Colonic mucosa (tissue), 4 donors: ENCODE measurements around the gene SLC2A10. TPM values are rescaled to one million over a fixed set of nuclear protein-coding genes. Genes with fewer than 3 reads are reported as not detected.

Experiments
- DNase-seq: peaks from one replicate; pipeline ENCODE4 v3.0.0-alpha.2; 2020
- H3K27ac ChIP-seq: fragments of 200-600 bp; one replicate; pipeline ENCODE4 v1.8.0; 2021
- H3K27me3 ChIP-seq: fragments of 200-600 bp; one replicate; pipeline ENCODE4 v1.8.0; 2021
- H3K36me3 ChIP-seq: fragments of 200-600 bp; one replicate; pipeline ENCODE4 v1.8.0; 2021
- H3K4me1 ChIP-seq: fragments of 200-600 bp; one replicate; pipeline ENCODE4 v1.8.0; 2021; ENCODE audit warnings: mild to moderate bottlenecking
- H3K4me3 ChIP-seq: fragments of 200-600 bp; one replicate; pipeline ENCODE4 v1.8.0; 2021
- H3K9ac ChIP-seq, 2 donors: one replicate each; pipeline ENCODE4 v1.7.0; 2013; ENCODE audit warnings: control low read depth in 2 of 2, low read depth in 2 of 2, low read length in 2 of 2
- H3K9me3 ChIP-seq: fragments of 200-600 bp; one replicate; pipeline ENCODE4 v1.8.0; 2021
- intact Hi-C: fragments of 100-400 bp; cut with DNase I; formaldehyde crosslinking; loops from one replicate; pipeline ENCODE4 v1.14.1; 2022
- total RNA-seq, 2 donors: library from RNA; stranded (reverse); fragmentation: NEBNext Ultra II Directional in 1 of 2; extraction: Animal tissue kit (Norgen Biotek cat#: 25700) in 1 of 2; gene quantifications; one replicate each; pipeline ENCODE4 v1.2.1, GENCODE V29; 2021
- TF ChIP-seq, protein P1 (sequence below): fragments of 200-600 bp; IDR thresholded peaks from one replicate; pipeline ENCODE4 v1.8.0; 2022; ENCODE audit warnings: antibody characterized with exemption, mild to moderate bottlenecking
- donor health status: healthy.
- donor health status: DM: no; HTN: no; CAD: no.
- donor health status: DM: no; HTN: no; CAD: no.

Gene SLC2A10
- total RNA-seq, 2 donors from 2014 or later = 28.3 to 43.6 TPM

DNA sequence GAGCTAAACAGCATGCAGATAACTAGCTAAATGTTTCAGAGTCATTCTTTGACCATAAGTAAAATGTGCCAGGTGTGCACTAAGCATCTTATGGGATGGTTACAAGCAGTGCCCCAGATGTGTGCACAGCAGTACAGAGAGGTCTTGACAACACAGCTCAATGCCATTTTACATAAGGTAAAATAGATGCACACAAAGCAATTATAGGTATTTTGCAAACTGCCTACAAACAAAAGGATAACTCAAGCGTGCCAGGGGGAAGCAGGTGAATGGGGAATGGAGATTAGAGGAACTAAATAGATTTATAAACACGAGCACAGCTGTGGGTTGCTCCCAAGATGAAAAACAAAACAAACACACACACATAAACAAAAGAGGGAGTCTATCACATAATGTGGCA lies 64.8 kb downstream of the SLC2A10 start:
- TF ChIP-seq, protein P1, sequence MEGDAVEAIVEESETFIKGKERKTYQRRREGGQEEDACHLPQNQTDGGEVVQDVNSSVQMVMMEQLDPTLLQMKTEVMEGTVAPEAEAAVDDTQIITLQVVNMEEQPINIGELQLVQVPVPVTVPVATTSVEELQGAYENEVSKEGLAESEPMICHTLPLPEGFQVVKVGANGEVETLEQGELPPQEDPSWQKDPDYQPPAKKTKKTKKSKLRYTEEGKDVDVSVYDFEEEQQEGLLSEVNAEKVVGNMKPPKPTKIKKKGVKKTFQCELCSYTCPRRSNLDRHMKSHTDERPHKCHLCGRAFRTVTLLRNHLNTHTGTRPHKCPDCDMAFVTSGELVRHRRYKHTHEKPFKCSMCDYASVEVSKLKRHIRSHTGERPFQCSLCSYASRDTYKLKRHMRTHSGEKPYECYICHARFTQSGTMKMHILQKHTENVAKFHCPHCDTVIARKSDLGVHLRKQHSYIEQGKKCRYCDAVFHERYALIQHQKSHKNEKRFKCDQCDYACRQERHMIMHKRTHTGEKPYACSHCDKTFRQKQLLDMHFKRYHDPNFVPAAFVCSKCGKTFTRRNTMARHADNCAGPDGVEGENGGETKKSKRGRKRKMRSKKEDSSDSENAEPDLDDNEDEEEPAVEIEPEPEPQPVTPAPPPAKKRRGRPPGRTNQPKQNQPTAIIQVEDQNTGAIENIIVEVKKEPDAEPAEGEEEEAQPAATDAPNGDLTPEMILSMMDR = no peak
- Histone ChIP-seq H3K9me3 (no peaks in the 10 kb centered on the region), H3K27me3 (no peaks in the 10 kb centered on the region), H3K4me1 (no peaks in the 10 kb centered on the region), H3K36me3 (no peaks in the 10 kb centered on the region), H3K9ac (no peak overlapping the region), H3K27ac (no peak overlapping the region), H3K4me3 (no peak overlapping the region)
- DNase-seq = no peak
- intact Hi-C loops = no loop called here

DNA sequence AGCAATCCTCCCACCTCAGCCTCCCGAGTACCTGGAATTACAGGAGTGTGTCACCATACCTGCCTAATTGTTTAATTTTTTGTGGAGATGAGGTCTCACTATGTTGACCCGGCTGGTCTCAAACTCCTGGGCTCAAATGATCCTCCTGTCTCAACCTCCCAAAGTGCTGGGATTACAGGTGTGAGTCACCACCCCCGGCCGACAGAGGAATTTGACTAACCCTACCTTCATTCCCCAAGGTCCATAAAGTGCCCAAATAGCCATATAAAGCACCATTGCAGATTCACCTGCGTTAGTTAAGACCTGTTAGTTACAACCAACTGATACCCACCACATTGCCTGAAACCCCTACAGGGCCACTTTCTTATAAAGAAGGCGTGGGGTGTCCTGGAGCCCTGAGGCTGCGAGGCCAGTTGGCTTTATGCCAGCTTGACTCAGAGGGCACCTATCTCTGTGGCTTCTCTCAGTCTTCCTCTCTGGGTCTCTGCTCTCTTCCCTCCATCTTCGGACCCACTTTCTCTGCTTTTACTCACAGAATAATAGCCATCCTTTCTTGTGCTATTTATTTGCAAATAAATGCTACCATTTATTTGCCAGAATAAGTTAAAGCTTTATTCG lies 65.6 kb downstream of the SLC2A10 start:
- Histone ChIP-seq H3K9ac (no peak overlapping the region), H3K9me3 (no peaks in the 10 kb centered on the region), H3K4me1 (no peaks in the 10 kb centered on the region), H3K4me3 (no peak overlapping the region), H3K27ac (no peak overlapping the region), H3K27me3 (no peaks in the 10 kb centered on the region), H3K36me3 (no peaks in the 10 kb centered on the region)
- DNase-seq = no peak
- intact Hi-C loops = no loop called here
- TF ChIP-seq, protein P1 = no peak

DNA sequence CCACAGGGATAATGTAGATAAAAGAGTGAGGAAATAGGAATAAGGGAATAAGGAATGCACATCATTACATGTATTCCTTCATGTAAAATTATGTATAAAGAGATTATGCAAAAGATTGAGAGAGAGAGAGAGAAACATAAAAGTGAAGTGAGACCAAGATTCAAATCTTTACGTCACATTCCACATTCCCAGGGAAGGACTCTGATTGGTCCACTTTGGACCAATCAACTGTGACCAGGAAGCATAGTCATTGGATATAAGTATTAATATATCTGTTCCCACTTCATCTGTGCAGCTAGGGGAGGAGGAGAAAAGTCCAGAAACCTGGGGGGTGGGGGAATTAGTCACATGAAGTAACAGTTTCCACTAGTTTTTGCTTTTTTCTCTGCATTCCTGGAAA lies 66.4 kb downstream of the SLC2A10 start:
- no peaks in the 10 kb centered on the region for H3K27me3 ChIP-seq

DNA sequence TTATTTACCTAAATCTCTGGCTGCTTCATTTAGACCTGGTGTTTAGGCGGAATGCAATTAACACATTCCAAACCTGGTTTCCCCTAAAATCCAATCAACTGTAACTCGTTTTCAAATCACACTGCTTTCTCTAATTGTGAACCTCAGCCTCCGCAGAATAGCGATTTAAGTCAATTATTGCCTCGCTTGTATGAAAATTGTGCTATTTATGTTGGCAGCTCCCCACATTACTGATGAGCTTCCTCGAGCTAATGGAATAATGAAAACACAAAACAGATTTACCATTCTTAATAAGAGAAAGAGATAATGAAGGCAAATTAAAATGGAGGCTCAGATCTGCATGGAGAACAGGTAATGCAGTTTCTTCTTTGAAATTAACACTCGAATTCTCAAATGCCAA lies 67.9 kb downstream of the SLC2A10 start:
- Histone ChIP-seq H3K27me3 (no peaks in the 10 kb centered on the region), H3K27ac (no peak overlapping the region), H3K4me3 (no peak overlapping the region), H3K4me1 (no peaks in the 10 kb centered on the region), H3K9me3 (no peaks in the 10 kb centered on the region), H3K36me3 (no peaks in the 10 kb centered on the region), H3K9ac (no peak overlapping the region)
- no peak for DNase-seq
- intact Hi-C loops = no loop called here
- TF ChIP-seq, protein P1 = no peak

More for the DNA sequence above, 66.4 kb downstream of the SLC2A10 start:
- Histone ChIP-seq H3K36me3 (no peaks in the 10 kb centered on the region), H3K4me1 (no peaks in the 10 kb centered on the region), H3K9me3 (no peaks in the 10 kb centered on the region), H3K4me3 (no peak overlapping the region), H3K9ac (no peak overlapping the region), H3K27ac (no peak overlapping the region)
- DNase-seq = no peak
- intact Hi-C loops = no loop called here
- TF ChIP-seq, protein P1 = no peak

DNA sequence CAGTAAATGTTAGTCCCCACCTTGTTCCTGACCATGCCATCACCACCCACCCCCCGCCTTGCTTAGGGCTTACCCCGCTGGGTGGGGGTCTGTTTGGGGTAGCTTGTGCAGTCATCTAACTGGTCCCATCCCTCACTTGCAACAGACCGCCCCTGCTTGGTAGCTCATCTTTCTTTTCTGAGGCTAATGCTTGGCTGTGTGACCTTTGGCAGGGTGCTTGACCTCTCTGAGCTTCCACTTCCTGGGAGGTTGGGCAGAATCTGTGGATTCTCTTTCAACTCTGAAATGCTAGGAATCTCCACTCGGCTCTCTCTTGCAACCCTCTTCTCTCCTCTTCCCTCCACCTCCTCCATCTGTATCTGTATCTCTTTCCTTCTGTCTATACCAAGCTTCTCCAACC lies 70.4 kb downstream of the SLC2A10 start:
- TF ChIP-seq, protein P1 = no peak
- no peaks in the 10 kb centered on the region for H3K36me3 ChIP-seq
- H3K27ac ChIP-seq = no peak overlapping the region

More for the DNA sequence above, 70.4 kb downstream of the SLC2A10 start:
- Histone ChIP-seq H3K4me3 (no peak overlapping the region), H3K27me3 (no peaks in the 10 kb centered on the region), H3K4me1 (no peaks in the 10 kb centered on the region), H3K9me3 (no peaks in the 10 kb centered on the region), H3K9ac (no peak overlapping the region)
- no peak for DNase-seq
- intact Hi-C loops = no loop called here
